Transverse colon (tissue), 4 donors: ENCODE results near the gene XPO6.

Experiments
- EP300 ChIP-seq: sonication (generic); formaldehyde crosslinking; IDR thresholded peaks from one replicate; pipeline ENCODE4 v1.6.1; 2017; ENCODE audit warnings: antibody characterized with exemption, low read depth
- POLR2A ChIP-seq: fragments of 450-650 bp; IDR thresholded peaks from one replicate; pipeline ENCODE4 v1.6.1; 2016; ENCODE audit warnings: antibody characterized with exemption, mild to moderate bottlenecking, moderate library complexity
- POLR2AphosphoS5 ChIP-seq, 3 donors: sonication (generic); formaldehyde crosslinking; IDR thresholded peaks; one replicate each; pipeline ENCODE4 v1.6.1; 2016; ENCODE audit warnings: antibody characterized with exemption in 3 of 3
- TF ChIP-seq, protein P1 (sequence below), 5 experiments: fragments of 200-600 bp in 3 of 5; fragments of 450-650 bp in 2 of 5; sonication (generic) in 3 of 5; IDR thresholded peaks; 1 replicate in 2 of 5; 2 replicates in 3 of 5; pipeline ENCODE4 v1.5.1; 2016 to 2017; ENCODE audit warnings: antibody characterized with exemption in 5 of 5, inconsistent platforms in 3 of 5, mild to moderate bottlenecking in 2 of 5, moderate library complexity in 1 of 5

GRCh38 chr16:28155293-28155692 is 56.5 kb downstream of the XPO6 start:
- TF ChIP-seq, protein P1, sequence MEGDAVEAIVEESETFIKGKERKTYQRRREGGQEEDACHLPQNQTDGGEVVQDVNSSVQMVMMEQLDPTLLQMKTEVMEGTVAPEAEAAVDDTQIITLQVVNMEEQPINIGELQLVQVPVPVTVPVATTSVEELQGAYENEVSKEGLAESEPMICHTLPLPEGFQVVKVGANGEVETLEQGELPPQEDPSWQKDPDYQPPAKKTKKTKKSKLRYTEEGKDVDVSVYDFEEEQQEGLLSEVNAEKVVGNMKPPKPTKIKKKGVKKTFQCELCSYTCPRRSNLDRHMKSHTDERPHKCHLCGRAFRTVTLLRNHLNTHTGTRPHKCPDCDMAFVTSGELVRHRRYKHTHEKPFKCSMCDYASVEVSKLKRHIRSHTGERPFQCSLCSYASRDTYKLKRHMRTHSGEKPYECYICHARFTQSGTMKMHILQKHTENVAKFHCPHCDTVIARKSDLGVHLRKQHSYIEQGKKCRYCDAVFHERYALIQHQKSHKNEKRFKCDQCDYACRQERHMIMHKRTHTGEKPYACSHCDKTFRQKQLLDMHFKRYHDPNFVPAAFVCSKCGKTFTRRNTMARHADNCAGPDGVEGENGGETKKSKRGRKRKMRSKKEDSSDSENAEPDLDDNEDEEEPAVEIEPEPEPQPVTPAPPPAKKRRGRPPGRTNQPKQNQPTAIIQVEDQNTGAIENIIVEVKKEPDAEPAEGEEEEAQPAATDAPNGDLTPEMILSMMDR (IDR thresholded peaks at IDR 0.05): no peak
- TF ChIP-seq POLR2A (no peak), EP300 (no peak), POLR2AphosphoS5 (IDR thresholded peaks at IDR 0.05) (no peak)
